ENCODE data around the gene CENPN. TPM values are rescaled to one million over a fixed set of nuclear protein-coding genes. Genes with fewer than 3 reads are reported as not detected.

The CENPN gene
- total RNA-seq, 1 donor from 2014 or later: 27.4 TPM

- Mint-ChIP-seq H3K27ac (peak overlapping the region; percentile 100), H3K4me3 (ENCODE audit: low read depth) (peak overlapping the region; percentile 92), H3K9me3 (ENCODE audit: low read depth) (no peaks in the 10 kb centered on the region), H3K36me3 (ENCODE audit: insufficient read depth) (no peaks in the 10 kb centered on the region), H3K4me1 (ENCODE audit: low read depth) (peaks cover 18% of the 10 kb centered on the region), H3K27me3 (no peaks in the 10 kb centered on the region)
- no peak for TF ChIP-seq CTCF (IDR thresholded peaks at IDR 0.05; ENCODE audit: unreplicated experiment)
- DNase-seq (ENCODE audit: low spot score, unreplicated experiment): peak; percentile 31
Observed at GRCh38 chr16:81006211-81006812, 702 bp upstream of the CENPN start.

GRCh38 chr16:81008505-81008789 lies 1.4 kb downstream of the CENPN start:
- Mint-ChIP-seq H3K4me1 (ENCODE audit: low read depth) (peaks cover 15% of the 10 kb centered on the region), H3K4me3 (ENCODE audit: low read depth) (peak overlapping the region; percentile 92), H3K27me3 (no peaks in the 10 kb centered on the region), H3K36me3 (ENCODE audit: insufficient read depth) (peaks cover 2% of the 10 kb centered on the region), H3K27ac (peak overlapping the region; percentile 100), H3K9me3 (ENCODE audit: low read depth) (no peaks in the 10 kb centered on the region)
- DNase-seq (ENCODE audit: low spot score, unreplicated experiment): no peak
- TF ChIP-seq CTCF (IDR thresholded peaks at IDR 0.05; ENCODE audit: unreplicated experiment): no peak

GRCh38 chr16:81012974-81013373 lies 6.0 kb downstream of the CENPN start:
- Mint-ChIP-seq H3K36me3 (ENCODE audit: insufficient read depth) (peaks cover 3% of the 10 kb centered on the region), H3K27ac (no peak overlapping the region), H3K27me3 (no peaks in the 10 kb centered on the region), H3K4me1 (ENCODE audit: low read depth) (peaks cover 2% of the 10 kb centered on the region), H3K4me3 (ENCODE audit: low read depth) (no peak overlapping the region), H3K9me3 (ENCODE audit: low read depth) (no peaks in the 10 kb centered on the region)
- no peak for TF ChIP-seq CTCF (IDR thresholded peaks at IDR 0.05; ENCODE audit: unreplicated experiment)
- DNase-seq (ENCODE audit: low spot score, unreplicated experiment): no peak

GRCh38 chr16:81014672-81015071 lies 7.7 kb downstream of the CENPN start:
- Mint-ChIP-seq H3K27ac (no peak overlapping the region), H3K4me1 (ENCODE audit: low read depth) (no peaks in the 10 kb centered on the region)

GRCh38 chr16:81018496-81018895 lies 11.5 kb downstream of the CENPN start:
- no peaks in the 10 kb centered on the region for H3K4me1 Mint-ChIP-seq (ENCODE audit: low read depth)
- H3K4me3 Mint-ChIP-seq (ENCODE audit: low read depth): no peak overlapping the region
- peaks cover 7% of the 10 kb centered on the region for H3K36me3 Mint-ChIP-seq (ENCODE audit: insufficient read depth)
- no peak for TF ChIP-seq CTCF (IDR thresholded peaks at IDR 0.05; ENCODE audit: unreplicated experiment)
- H3K27me3 Mint-ChIP-seq: no peaks in the 10 kb centered on the region
- H3K9me3 Mint-ChIP-seq (ENCODE audit: low read depth): no peaks in the 10 kb centered on the region
- H3K27ac Mint-ChIP-seq: no peak overlapping the region
- no peak for DNase-seq (ENCODE audit: low spot score, unreplicated experiment)

More at GRCh38 chr16:81014672-81015071, 7.7 kb downstream of the CENPN start:
- Mint-ChIP-seq H3K4me3 (ENCODE audit: low read depth) (no peak overlapping the region), H3K36me3 (ENCODE audit: insufficient read depth) (peaks cover 3% of the 10 kb centered on the region), H3K9me3 (ENCODE audit: low read depth) (no peaks in the 10 kb centered on the region), H3K27me3 (no peaks in the 10 kb centered on the region)
- TF ChIP-seq CTCF (IDR thresholded peaks at IDR 0.05; ENCODE audit: unreplicated experiment): no peak
- no peak for DNase-seq (ENCODE audit: low spot score, unreplicated experiment)
